HepG2 (cell line): ENCODE results near the gene HIF1AN.

ENCODE experiments used
- IRF2 ChIP-seq: IDR thresholded peaks from 2 replicates; pipeline ENCODE4 v1.6.1; 2018; ENCODE audit warnings: missing genetic modification reagents, missing compliant biosample characterization
- PHF21A ChIP-seq: sonication (generic); formaldehyde crosslinking; IDR thresholded peaks from 2 replicates; pipeline ENCODE4 v1.5.0; 2020; ENCODE audit warnings: mild to moderate bottlenecking, missing genetic modification reagents
- ZFY ChIP-seq: sonication (generic); formaldehyde crosslinking; IDR thresholded peaks from 2 replicates; pipeline ENCODE4 v1.4.0; 2020; ENCODE audit warnings: missing genetic modification reagents
- ZNF660 ChIP-seq: sonication (generic); formaldehyde crosslinking; IDR thresholded peaks from 2 replicates; pipeline ENCODE4 v1.5.1; 2020; ENCODE audit warnings: mild to moderate bottlenecking, low read depth, missing genetic modification reagents, borderline replicate concordance
- TF ChIP-seq, protein P1 (sequence below): sonication (generic); formaldehyde crosslinking; IDR thresholded peaks from 2 replicates; pipeline ENCODE4 v1.5.0; 2020; ENCODE audit warnings: missing genetic modification reagents, mild to moderate bottlenecking, borderline replicate concordance

DNA sequence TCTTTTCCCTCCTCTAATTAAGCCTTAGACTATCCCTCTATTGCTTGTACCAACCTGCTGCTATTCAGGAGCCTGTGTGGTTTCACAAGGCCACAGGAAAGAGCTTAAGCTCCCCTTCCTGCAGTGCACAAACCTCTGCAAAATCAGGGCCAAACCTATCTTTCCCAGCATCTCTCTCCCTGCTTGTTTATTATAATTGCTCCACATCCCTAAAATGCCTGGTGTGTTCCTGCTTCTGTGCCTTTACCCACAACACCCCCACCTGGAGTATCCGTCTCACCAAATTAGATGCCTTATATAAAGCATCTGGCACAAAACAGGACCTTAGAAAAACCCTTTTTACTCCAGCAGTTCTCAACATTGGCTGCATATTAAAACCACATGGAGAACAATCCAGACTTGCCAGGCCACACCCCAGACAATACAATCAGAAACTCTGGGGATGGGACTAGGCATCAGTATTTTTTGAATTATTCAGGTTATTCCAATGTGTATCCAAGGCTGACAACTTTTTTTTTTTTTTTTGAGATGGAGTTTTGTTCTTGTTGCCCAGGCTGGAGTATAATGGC lies 32.7 kb upstream of the HIF1AN start:
- TF ChIP-seq, protein P1, sequence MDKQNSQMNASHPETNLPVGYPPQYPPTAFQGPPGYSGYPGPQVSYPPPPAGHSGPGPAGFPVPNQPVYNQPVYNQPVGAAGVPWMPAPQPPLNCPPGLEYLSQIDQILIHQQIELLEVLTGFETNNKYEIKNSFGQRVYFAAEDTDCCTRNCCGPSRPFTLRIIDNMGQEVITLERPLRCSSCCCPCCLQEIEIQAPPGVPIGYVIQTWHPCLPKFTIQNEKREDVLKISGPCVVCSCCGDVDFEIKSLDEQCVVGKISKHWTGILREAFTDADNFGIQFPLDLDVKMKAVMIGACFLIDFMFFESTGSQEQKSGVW (CRISPR knock-in tag): no peak
- TF ChIP-seq ZNF660: no peak
- TF ChIP-seq PHF21A: no peak
- TF ChIP-seq ZFY: no peak
- TF ChIP-seq IRF2: no peak
